GM21526 (cell line): ENCODE data around the gene ZNF480.
"Not testable (repeated sequence)": the region's sequence is repeated elsewhere in the genome, so short reads cannot be mapped to it uniquely, and the experiment has no call there.

Source experiments
- ATAC-seq: cut with Tn5 transposase; IDR thresholded peaks from one replicate; pipeline ENCODE4 v1.9.1; 2021; ENCODE audit warnings: moderate library complexity; ENCODE audit not compliant: unreplicated experiment, low FRiP score

The ZNF480 gene

GRCh38 chr19:52296773-52297600 is at the start of gene ZNF480:
ZNF480 (plus strand) TSS chr19:52297169; CDS start chr19:52300413, 3,244 bp downstream.
- peak; percentile 53 for ATAC-seq

- ATAC-seq, result no peak
Measured at GRCh38 chr19:52248241-52248640, 48.7 kb upstream of the ZNF480 start.

GRCh38 chr19:52258426-52258825 is 38.5 kb upstream of the ZNF480 start:
- ATAC-seq, result no peak

- ATAC-seq, result not testable (repeated sequence)
Measured at GRCh38 chr19:52265556-52265955, 31.4 kb upstream of the ZNF480 start.

- peak; percentile 88 for ATAC-seq
Measured at GRCh38 chr19:52269338-52270261, 27.4 kb upstream of the ZNF480 start, which contains the start of gene ZNF766. ZNF766 (plus strand) TSS chr19:52269587; CDS start chr19:52269614, 27 bp downstream.

GRCh38 chr19:52270266-52270885 is 26.6 kb upstream of the ZNF480 start:
- ATAC-seq, result no peak

GRCh38 chr19:52273301-52273700 is 23.7 kb upstream of the ZNF480 start:
- ATAC-seq, result no peak

- no peak for ATAC-seq
Measured at GRCh38 chr19:52274191-52274590, 22.8 kb upstream of the ZNF480 start.

GRCh38 chr19:52275988-52276387 is 21.0 kb upstream of the ZNF480 start:
- ATAC-seq, result no peak

- no peak for ATAC-seq
Measured at GRCh38 chr19:52277471-52277870, 19.5 kb upstream of the ZNF480 start.

GRCh38 chr19:52286256-52286655 is 10.7 kb upstream of the ZNF480 start:
- ATAC-seq, result no peak

- no peak for ATAC-seq
Measured at GRCh38 chr19:52291781-52292180, 5.2 kb upstream of the ZNF480 start.

- not testable (repeated sequence) for ATAC-seq
Measured at GRCh38 chr19:52292946-52293345, 4.0 kb upstream of the ZNF480 start.

GRCh38 chr19:52296400-52296772 is 583 bp upstream of the ZNF480 start:
- no peak for ATAC-seq

GRCh38 chr19:52297601-52298364 is 814 bp downstream of the ZNF480 start:
- ATAC-seq, result no peak

- ATAC-seq, result no peak
Measured at GRCh38 chr19:52307275-52307674, 10.3 kb downstream of the ZNF480 start.

GRCh38 chr19:52322429-52322828 is 25.5 kb downstream of the ZNF480 start:
- ATAC-seq, result no peak

GRCh38 chr19:52331757-52332156 is 34.8 kb downstream of the ZNF480 start:
- ATAC-seq, result no peak

GRCh38 chr19:52335768-52336116 is 38.8 kb downstream of the ZNF480 start:
- no peak for ATAC-seq

- ATAC-seq, result no peak
Measured at GRCh38 chr19:52336117-52336790, 39.3 kb downstream of the ZNF480 start, which contains the start of gene ZNF610. ZNF610 (plus strand) TSS chr19:52336243; CDS start chr19:52349173, 12,930 bp downstream.
